Activated CD8-positive, alpha-beta T cell treated with anti-CD3 and anti-CD28 coated beads, Interleukin-2, amount 10 ng/mL, durations not matched to agents 7 days and 5 days (primary cell): ENCODE data around the gene EXOC6. TPM values are rescaled to one million over a fixed set of nuclear protein-coding genes. Genes with fewer than 3 reads are reported as not detected.
"Not testable (repeated sequence)": the region's sequence is repeated elsewhere in the genome, so short reads cannot be mapped to it uniquely, and the experiment has no call there.

Experiments
- ATAC-seq: fragments of 150-1000 bp; cut with Tn5 transposase; one replicate; pipeline ENCODE4 v1.10.0; 2021; ENCODE audit warnings: moderate library complexity
- CTCF ChIA-PET: fragments of 350-600 bp; sonication (Branson Sonifier 250); formaldehyde crosslinking; loops from one replicate; lab custom pipeline; 2021; ENCODE audit warnings: antibody characterized with exemption; lab: Charles Lee
- POLR2A ChIA-PET: fragments of 350-600 bp; sonication (Branson Sonifier 250); formaldehyde crosslinking; loops from one replicate; lab custom pipeline; 2021; ENCODE audit warnings: antibody characterized with exemption; lab: Charles Lee
- DNase-seq: peaks from one replicate; pipeline ENCODE4 v3.0.0-alpha.2; 2020
- H3K27ac Mint-ChIP-seq: one replicate; pipeline ENCODE4 v1.8.0; 2021; ENCODE audit warnings: mild to moderate bottlenecking, mixed read lengths
- H3K27me3 Mint-ChIP-seq: one replicate; pipeline ENCODE4 v1.8.0; 2021; ENCODE audit warnings: low read depth, mixed read lengths
- H3K36me3 Mint-ChIP-seq: one replicate; pipeline ENCODE4 v1.8.0; 2021; ENCODE audit warnings: low read depth, mixed read lengths
- H3K4me1 Mint-ChIP-seq: one replicate; pipeline ENCODE4 v1.8.0; 2021; ENCODE audit warnings: low read depth, mixed read lengths
- H3K4me3 Mint-ChIP-seq: one replicate; pipeline ENCODE4 v1.8.0; 2021; ENCODE audit warnings: mild to moderate bottlenecking, mixed read lengths
- H3K9me3 Mint-ChIP-seq: one replicate; pipeline ENCODE4 v1.8.0; 2022; ENCODE audit warnings: mixed read lengths; ENCODE audit not compliant: insufficient read depth
- total RNA-seq, 2 experiments: library from RNA; stranded (reverse); gene quantifications; one replicate each; pipeline ENCODE4 v1.2.3, GENCODE V29; 2021

The EXOC6 gene
- total RNA-seq, 2 experiments from 2014 or later = 11.7 to 12.5 TPM

DNA sequence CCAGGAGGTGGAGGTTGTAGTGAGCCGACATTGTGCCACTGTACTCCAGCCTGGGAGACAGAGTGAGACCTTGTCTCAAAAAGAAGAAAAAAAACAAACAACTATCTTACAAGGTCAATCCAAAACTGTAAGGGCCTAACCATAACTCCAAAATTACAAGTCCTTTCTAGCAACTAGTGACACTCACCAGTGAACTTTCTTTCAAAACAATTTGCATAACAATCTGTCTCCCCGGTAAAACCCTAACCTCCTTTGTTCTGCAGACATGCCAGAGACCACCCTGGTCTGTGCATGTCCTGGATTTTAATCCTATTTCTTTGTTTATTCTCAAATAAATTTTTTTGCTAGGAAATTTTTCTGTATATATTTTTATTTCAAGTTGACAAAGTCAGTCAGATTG is 68.1 kb downstream of the EXOC6 start:
- ChIA-PET CTCF (interaction anchor here (1.2 kb wide), 1 partner anchor 49 kb away, joined by 4 read pairs; no protein-coding TSS in a partner anchor), POLR2A (no interaction called here)
- Mint-ChIP-seq H3K27me3 (no peaks in the 10 kb centered on the region), H3K27ac (no peak overlapping the region), H3K36me3 (peaks cover 8% of the 10 kb centered on the region), H3K4me3 (no peak overlapping the region), H3K9me3 (peaks cover 11% of the 10 kb centered on the region), H3K4me1 (no peaks in the 10 kb centered on the region)
- no peak for DNase-seq
- ATAC-seq = no peak

DNA sequence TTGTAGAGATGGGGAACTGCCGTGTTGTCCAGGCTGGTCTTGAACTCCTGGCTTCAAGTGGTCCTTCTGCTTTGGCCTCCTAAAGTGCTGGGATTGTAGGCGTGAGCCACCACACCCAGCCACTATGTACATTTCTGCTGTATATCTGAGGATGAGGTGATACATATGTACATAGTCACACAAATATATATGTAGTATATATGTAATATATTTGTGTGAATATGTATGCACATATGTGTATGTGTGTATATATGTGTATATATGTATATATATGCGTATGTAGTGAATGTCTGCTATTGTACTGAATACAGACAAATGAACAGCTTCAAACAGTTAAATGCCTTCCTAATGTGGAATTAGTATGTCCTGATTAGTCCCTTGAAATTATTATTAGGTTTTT is 70.3 kb downstream of the EXOC6 start:
- H3K4me1 Mint-ChIP-seq = no peaks in the 10 kb centered on the region
- ATAC-seq = no peak
- no peak overlapping the region for H3K27ac Mint-ChIP-seq
- POLR2A ChIA-PET = no interaction called here
- H3K27me3 Mint-ChIP-seq = no peaks in the 10 kb centered on the region
- no peak for DNase-seq
- peaks cover 8% of the 10 kb centered on the region for H3K36me3 Mint-ChIP-seq
- H3K4me3 Mint-ChIP-seq = no peak overlapping the region
- CTCF ChIA-PET = no interaction called here
- peaks cover 11% of the 10 kb centered on the region for H3K9me3 Mint-ChIP-seq

DNA sequence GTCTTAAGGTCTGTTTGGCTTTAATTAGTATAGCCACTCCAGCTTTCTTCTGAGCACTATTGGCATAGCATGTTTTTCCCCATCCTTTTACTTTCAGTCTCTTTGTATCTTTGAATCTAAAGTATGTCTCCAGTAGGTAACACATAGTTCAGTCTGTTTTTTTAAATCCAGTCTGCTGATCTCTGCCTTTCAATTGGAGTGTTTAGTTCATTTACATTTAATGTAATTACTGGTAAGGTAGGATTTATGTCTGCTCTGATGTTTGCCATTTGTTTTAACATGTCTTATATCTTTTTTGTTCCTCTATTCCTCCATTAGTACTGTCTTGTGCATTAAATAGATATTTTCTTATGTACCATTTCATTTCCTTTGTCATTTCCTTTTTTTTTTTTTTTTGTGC is 72.5 kb downstream of the EXOC6 start:
- ATAC-seq = no peak
- Mint-ChIP-seq H3K4me3 (no peak overlapping the region), H3K36me3 (peaks cover 8% of the 10 kb centered on the region), H3K9me3 (peaks cover 11% of the 10 kb centered on the region), H3K27me3 (no peaks in the 10 kb centered on the region), H3K4me1 (no peaks in the 10 kb centered on the region), H3K27ac (no peak overlapping the region)
- CTCF ChIA-PET = interaction anchor here (1.0 kb wide), 1 partner anchor 44 kb away, joined by 3 read pairs; no protein-coding TSS in a partner anchor
- POLR2A ChIA-PET = no interaction called here
- DNase-seq = no peak

DNA sequence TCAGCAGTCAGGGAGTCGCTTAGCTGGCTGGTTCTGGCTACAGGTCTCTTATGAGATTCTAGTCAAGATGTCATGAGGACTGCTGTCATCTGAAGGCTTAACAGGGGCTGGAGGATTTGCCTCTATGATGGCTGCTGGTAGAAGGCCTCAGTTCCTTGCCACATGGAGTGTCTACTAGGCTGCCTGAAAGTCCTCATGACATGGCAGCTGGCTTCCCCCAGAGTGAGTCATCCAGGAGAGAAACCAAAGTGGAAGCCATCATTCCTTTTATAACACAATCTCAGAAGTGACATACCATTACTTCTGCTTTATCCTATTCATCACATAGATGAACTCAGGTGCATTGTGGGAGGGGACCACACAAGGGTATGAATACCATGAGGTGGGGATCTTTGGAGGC is 75.1 kb downstream of the EXOC6 start:
- Mint-ChIP-seq H3K27me3 (no peaks in the 10 kb centered on the region), H3K4me3 (no peak overlapping the region)
- CTCF ChIA-PET = interaction anchor here (0.6 to 1.5 kb wide), 5 partner anchors 8 to 742 kb away, joined by 3 to 4 read pairs (median 3); no protein-coding TSS in a partner anchor

DNA sequence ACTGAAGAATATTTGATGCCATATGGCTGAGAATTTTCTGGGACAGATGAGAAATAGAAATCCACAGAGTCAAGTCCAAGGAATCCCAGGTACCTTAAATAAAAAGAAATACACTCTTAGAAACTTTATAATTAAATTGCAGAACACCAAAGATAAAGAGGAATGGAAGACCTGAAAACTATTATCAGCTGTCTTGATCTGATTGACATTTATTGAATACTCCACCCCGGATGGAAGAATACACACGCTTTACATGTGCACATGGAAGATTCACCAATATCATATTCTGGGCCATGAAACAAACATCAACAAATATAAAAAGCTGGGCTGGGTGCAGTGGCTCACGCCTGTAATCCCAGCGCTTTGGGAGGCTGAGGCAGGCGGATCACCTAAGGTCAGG is 81.6 kb downstream of the EXOC6 start:
- Mint-ChIP-seq H3K27ac (no peak overlapping the region), H3K36me3 (peaks cover 6% of the 10 kb centered on the region), H3K4me1 (no peaks in the 10 kb centered on the region), H3K9me3 (no peaks in the 10 kb centered on the region), H3K27me3 (no peaks in the 10 kb centered on the region), H3K4me3 (no peak overlapping the region)
- POLR2A ChIA-PET = no interaction called here
- no peak for ATAC-seq
- DNase-seq = no peak
- CTCF ChIA-PET = interaction anchor here (1.2 kb wide), 1 partner anchor 13 kb away, joined by 3 read pairs; no protein-coding TSS in a partner anchor

More for the DNA sequence above, 75.1 kb downstream of the EXOC6 start:
- Mint-ChIP-seq H3K4me1 (no peaks in the 10 kb centered on the region), H3K27ac (no peak overlapping the region), H3K9me3 (peaks cover 11% of the 10 kb centered on the region), H3K36me3 (peaks cover 6% of the 10 kb centered on the region)
- DNase-seq = no peak
- POLR2A ChIA-PET = no interaction called here
- no peak for ATAC-seq

DNA sequence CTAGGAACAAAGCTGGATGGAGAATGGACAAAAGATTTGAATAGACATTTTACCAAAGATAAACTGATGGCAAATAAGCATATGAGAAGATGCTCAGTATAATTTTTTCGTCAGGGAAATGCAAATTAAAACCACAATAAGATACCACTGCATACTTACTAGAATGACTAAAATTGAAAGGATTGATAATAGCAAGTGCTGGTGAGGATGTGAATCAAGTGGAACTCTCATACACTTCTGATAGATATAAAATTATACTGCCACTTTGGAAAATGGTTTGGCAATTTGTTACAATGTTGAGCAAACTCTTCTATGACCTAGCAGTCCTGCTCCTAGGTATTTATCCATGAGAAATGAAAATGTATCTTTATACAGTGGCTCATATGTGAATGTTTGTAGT is 83.3 kb downstream of the EXOC6 start:
- POLR2A ChIA-PET = no interaction called here
- CTCF ChIA-PET = no interaction called here
- H3K4me1 Mint-ChIP-seq = no peaks in the 10 kb centered on the region

DNA sequence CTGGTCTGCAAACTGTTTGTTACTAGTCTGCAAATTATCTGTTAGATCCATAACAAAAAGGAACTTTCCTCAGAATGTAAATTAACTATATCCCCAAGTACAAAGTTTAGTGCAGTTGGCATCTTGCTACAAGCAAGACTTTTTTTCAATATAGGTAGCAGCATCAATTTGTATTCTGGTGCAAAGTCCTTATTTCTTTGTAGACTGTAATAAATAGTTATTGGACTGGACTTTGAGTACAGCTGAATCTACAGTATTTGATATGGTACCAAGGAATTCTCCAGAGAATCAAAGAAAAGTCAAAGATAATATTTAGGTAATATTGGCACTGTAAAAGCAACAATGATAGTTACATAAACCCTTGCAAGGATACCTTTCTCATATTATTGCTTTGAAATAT is 89.6 kb downstream of the EXOC6 start:
- peaks cover 2% of the 10 kb centered on the region for H3K36me3 Mint-ChIP-seq
- no peak overlapping the region for H3K27ac Mint-ChIP-seq
- H3K9me3 Mint-ChIP-seq = no peaks in the 10 kb centered on the region
- ATAC-seq = no peak
- H3K4me1 Mint-ChIP-seq = no peaks in the 10 kb centered on the region
- no peaks in the 10 kb centered on the region for H3K27me3 Mint-ChIP-seq
- ChIA-PET POLR2A (no interaction called here), CTCF (interaction anchor here (1.6 to 2.1 kb wide), 2 partner anchors 24 to 27 kb away, joined by 4 to 6 read pairs; no protein-coding TSS in a partner anchor)
- DNase-seq = no peak
- H3K4me3 Mint-ChIP-seq = no peak overlapping the region

More for the DNA sequence above, 83.3 kb downstream of the EXOC6 start:
- Mint-ChIP-seq H3K4me3 (no peak overlapping the region), H3K27me3 (no peaks in the 10 kb centered on the region), H3K27ac (no peak overlapping the region), H3K9me3 (no peaks in the 10 kb centered on the region), H3K36me3 (peaks cover 6% of the 10 kb centered on the region)
- ATAC-seq (no peak), DNase-seq (no peak)

DNA sequence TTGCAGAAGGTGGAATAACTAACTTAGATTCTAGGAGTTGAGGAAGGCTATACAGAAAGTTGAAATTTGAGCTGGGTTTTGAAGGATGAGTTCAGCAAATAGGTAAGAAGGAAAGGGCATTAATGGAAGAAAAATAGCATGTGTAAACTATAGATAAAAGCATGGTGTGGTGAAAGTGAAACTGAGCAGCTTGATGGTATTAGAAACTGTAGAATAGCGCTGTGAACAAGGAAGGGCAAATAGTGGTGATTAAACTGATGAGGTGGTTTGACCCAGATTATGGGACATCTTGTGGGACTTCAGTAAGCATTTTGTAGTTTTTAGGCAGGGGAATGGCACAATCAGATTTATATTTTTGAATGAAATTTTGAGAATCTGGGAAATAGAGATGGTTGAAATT is 90.5 kb downstream of the EXOC6 start:
- no peak overlapping the region for H3K27ac Mint-ChIP-seq
- POLR2A ChIA-PET = no interaction called here
- CTCF ChIA-PET = interaction anchor here (1.6 to 2.1 kb wide), 2 partner anchors 25 to 26 kb away, joined by 4 to 6 read pairs; no protein-coding TSS in a partner anchor
- H3K27me3 Mint-ChIP-seq = no peaks in the 10 kb centered on the region
- H3K9me3 Mint-ChIP-seq = no peaks in the 10 kb centered on the region
- no peaks in the 10 kb centered on the region for H3K4me1 Mint-ChIP-seq
- H3K36me3 Mint-ChIP-seq = peaks cover 2% of the 10 kb centered on the region
- no peak for DNase-seq
- no peak overlapping the region for H3K4me3 Mint-ChIP-seq
- ATAC-seq = no peak

DNA sequence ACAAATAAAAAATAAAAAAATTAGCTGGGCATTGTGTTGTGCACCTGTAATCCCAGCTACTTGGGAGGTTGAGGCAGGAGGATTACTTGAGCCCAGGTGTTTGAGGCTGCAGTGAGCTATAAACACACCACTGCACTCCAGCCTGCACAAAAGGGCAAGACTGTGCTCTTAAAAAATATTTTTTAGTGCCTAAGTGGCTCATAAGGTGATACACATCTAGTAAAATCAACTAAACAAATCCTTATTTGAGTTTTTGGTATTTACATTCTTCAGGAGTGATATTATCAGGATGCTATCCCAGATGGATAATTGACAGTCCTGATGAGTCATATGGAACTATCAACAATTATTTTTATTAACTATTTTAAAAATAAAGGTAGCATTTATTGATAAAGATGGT is 93.9 kb downstream of the EXOC6 start:
- Mint-ChIP-seq H3K27ac (no peak overlapping the region), H3K9me3 (no peaks in the 10 kb centered on the region), H3K36me3 (peaks cover 5% of the 10 kb centered on the region), H3K4me3 (no peak overlapping the region), H3K4me1 (no peaks in the 10 kb centered on the region), H3K27me3 (no peaks in the 10 kb centered on the region)
- ChIA-PET POLR2A (no interaction called here), CTCF (interaction anchor here (0.9 to 1.2 kb wide), 2 partner anchors 13 to 29 kb away, joined by 3 read pairs; no protein-coding TSS in a partner anchor)
- DNase-seq (no peak), ATAC-seq (no peak)

DNA sequence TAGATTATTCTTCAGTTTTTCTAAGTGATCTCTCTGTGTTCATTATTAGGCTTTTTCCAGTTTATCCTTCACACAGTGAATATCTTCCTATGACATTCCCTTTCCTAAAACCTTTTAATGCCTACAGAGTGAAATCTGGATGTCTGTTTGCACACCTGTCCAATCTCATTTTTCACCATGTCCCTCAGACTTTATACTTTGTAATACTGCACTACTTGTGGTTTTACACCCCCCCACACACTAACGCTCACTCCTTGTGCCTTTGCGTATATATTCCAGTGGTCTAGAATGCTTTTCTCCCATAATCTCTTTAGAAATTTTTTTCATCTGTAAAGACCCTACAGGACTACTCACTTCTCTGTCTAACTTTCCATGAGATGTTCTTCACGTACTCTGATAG is 98.2 kb downstream of the EXOC6 start:
- CTCF ChIA-PET = interaction anchor here (1.4 kb wide), 1 partner anchor 12 kb away, joined by 3 read pairs; no protein-coding TSS in a partner anchor
- DNase-seq (no peak), ATAC-seq (no peak)
- Mint-ChIP-seq H3K27me3 (no peaks in the 10 kb centered on the region), H3K27ac (no peak overlapping the region), H3K4me3 (no peak overlapping the region), H3K4me1 (no peaks in the 10 kb centered on the region), H3K36me3 (peaks cover 13% of the 10 kb centered on the region), H3K9me3 (no peaks in the 10 kb centered on the region)
- POLR2A ChIA-PET = no interaction called here

DNA sequence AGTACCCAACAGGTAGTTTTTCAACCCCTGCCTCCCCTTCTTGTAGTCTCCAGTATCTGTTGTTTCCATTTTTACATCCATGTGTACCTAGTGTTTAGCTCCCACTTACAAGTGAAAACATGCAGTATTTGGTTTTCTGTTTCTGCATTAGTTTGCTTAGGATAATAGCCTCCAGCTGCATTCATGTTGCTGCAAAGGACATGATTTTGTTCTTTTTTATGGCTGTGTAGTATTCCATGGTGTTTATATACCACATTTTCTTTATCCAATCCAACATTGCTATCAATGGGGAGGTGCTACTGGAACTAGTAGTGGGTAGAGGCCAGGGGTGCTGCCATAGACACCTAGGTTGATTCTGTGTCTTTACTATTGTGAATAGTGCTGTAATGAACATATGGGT is 104.3 kb downstream of the EXOC6 start:
- POLR2A ChIA-PET = interaction anchor here (0.6 kb wide), 1 partner anchor 739 kb away, joined by 3 read pairs; no protein-coding TSS in a partner anchor
- CTCF ChIA-PET, H3K9me3 Mint-ChIP-seq, ATAC-seq, H3K27ac Mint-ChIP-seq, H3K4me1 Mint-ChIP-seq, H3K4me3 Mint-ChIP-seq, H3K27me3 Mint-ChIP-seq, DNase-seq: not testable (repeated sequence)
- H3K36me3 Mint-ChIP-seq = peaks cover 13% of the 10 kb centered on the region

DNA sequence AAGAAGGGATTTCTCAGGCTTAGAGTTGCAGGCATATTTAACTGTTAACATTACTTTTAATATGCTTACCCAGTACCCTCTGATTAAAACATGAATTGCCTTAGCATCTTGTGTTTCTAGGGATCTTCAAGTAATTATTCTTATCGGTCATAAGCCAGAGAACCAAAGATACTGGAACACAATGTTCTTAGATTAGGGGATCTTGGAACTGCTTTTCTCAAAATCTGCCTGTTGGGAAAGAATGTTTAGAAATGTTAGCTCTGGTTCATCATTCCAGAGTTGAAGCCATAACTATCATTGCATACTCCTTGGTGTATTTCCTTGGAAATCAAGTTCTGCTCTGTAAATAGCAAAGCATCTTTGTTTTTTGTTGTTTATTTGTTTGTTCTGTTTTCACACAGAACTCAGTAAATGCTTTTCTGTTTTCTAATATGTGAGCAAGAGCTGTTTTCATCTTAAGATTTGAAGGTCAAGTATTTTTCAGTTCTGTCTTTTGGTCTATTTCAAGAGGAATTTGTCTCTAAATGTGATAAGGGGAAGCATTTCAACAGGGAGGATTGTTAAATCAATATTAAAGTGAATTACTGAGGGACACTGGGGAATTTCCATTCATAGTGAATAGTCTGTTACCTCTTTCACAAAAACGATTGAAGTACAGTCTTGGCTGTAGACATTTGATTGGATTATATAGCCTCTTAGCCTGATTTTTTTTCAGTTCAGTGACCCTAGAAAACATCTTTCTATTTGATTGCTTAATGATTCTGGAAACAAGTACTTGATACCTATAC is 109.1 kb downstream of the EXOC6 start:
- Mint-ChIP-seq H3K4me1 (no peaks in the 10 kb centered on the region), H3K27ac (no peak overlapping the region), H3K27me3 (no peaks in the 10 kb centered on the region), H3K9me3 (no peaks in the 10 kb centered on the region), H3K36me3 (peaks cover 1% of the 10 kb centered on the region), H3K4me3 (no peak overlapping the region)
- no peak for ATAC-seq
- DNase-seq = no peak
- ChIA-PET POLR2A (no interaction called here), CTCF (interaction anchor here (4.1 kb wide), 1 partner anchor 7 kb away, joined by 20 read pairs; no protein-coding TSS in a partner anchor)
